ENCODE measurements around the gene TTC16. TPM values are rescaled to one million over a fixed set of nuclear protein-coding genes. Genes with fewer than 3 reads are reported as not detected.
A peak's percentile ranks its signal among the peaks of the same experiment; 100 is the strongest.

TTC16 gene
- total RNA-seq, 1 experiment from 2014 or later, result not detected

GRCh38 chr9:127735530-127736185 is 19.8 kb downstream of the TTC16 start:
- ATAC-seq (no peak), DNase-seq (ENCODE audit: low spot score) (no peak)
- Mint-ChIP-seq H3K9me3 (no peaks in the 10 kb centered on the region), H3K27ac (no peak overlapping the region), H3K27me3 (ENCODE audit: low read depth) (peaks cover 7% of the 10 kb centered on the region), H3K4me1 (peaks cover 11% of the 10 kb centered on the region), H3K4me3 (peak overlapping the region; percentile 72), H3K36me3 (no peaks in the 10 kb centered on the region)
- ChIA-PET CTCF (interaction anchor here (0.9 to 4.5 kb wide), 50 partner anchors 11 to 339 kb away, joined by 3 to 80 read pairs (median 9); partner anchors contain the start of genes CDK9, CFAP157, ENG and PTRH1), POLR2A (interaction anchor here (1.5 kb wide), 2 partner anchors 35 to 210 kb away, joined by 4 to 9 read pairs; no protein-coding TSS in a partner anchor)
- TF ChIP-seq ZBTB21 (CRISPR knock-in tag; IDR thresholded peaks at IDR 0.05; ENCODE audit: borderline replicate concordance), result no peak
- TF ChIP-seq, protein P1, sequence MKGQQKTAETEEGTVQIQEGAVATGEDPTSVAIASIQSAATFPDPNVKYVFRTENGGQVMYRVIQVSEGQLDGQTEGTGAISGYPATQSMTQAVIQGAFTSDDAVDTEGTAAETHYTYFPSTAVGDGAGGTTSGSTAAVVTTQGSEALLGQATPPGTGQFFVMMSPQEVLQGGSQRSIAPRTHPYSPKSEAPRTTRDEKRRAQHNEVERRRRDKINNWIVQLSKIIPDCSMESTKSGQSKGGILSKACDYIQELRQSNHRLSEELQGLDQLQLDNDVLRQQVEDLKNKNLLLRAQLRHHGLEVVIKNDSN (CRISPR knock-in tag; IDR thresholded peaks at IDR 0.05), result no peak
- TF ChIP-seq ETV6 (CRISPR knock-in tag; IDR thresholded peaks at IDR 0.05), result no peak

- Mint-ChIP-seq H3K9me3 (no peaks in the 10 kb centered on the region), H3K4me3 (no peak overlapping the region), H3K27me3 (ENCODE audit: low read depth) (peaks cover 17% of the 10 kb centered on the region), H3K4me1 (peaks cover 12% of the 10 kb centered on the region), H3K27ac (no peak overlapping the region), H3K36me3 (no peaks in the 10 kb centered on the region)
- CTCF ChIA-PET, result interaction anchor here (0.6 kb wide), 1 partner anchor 17 kb away, joined by 4 read pairs; no protein-coding TSS in a partner anchor
- no peak for DNase-seq (ENCODE audit: low spot score)
- POLR2A ChIA-PET, result no interaction called here
- no peak for ATAC-seq
- TF ChIP-seq SOX15 (CRISPR knock-in tag; IDR thresholded peaks at IDR 0.05), result no peak
- TF ChIP-seq ZNF425 (CRISPR knock-in tag; conservative IDR thresholded peaks at IDR 0.05), result no peak
- no peak for TF ChIP-seq ATF2 (CRISPR knock-in tag; IDR thresholded peaks at IDR 0.05; ENCODE audit: borderline replicate concordance, low read depth)
- TF ChIP-seq FOXP4 (CRISPR knock-in tag; IDR thresholded peaks at IDR 0.05), result no peak
- TF ChIP-seq, protein P2, sequence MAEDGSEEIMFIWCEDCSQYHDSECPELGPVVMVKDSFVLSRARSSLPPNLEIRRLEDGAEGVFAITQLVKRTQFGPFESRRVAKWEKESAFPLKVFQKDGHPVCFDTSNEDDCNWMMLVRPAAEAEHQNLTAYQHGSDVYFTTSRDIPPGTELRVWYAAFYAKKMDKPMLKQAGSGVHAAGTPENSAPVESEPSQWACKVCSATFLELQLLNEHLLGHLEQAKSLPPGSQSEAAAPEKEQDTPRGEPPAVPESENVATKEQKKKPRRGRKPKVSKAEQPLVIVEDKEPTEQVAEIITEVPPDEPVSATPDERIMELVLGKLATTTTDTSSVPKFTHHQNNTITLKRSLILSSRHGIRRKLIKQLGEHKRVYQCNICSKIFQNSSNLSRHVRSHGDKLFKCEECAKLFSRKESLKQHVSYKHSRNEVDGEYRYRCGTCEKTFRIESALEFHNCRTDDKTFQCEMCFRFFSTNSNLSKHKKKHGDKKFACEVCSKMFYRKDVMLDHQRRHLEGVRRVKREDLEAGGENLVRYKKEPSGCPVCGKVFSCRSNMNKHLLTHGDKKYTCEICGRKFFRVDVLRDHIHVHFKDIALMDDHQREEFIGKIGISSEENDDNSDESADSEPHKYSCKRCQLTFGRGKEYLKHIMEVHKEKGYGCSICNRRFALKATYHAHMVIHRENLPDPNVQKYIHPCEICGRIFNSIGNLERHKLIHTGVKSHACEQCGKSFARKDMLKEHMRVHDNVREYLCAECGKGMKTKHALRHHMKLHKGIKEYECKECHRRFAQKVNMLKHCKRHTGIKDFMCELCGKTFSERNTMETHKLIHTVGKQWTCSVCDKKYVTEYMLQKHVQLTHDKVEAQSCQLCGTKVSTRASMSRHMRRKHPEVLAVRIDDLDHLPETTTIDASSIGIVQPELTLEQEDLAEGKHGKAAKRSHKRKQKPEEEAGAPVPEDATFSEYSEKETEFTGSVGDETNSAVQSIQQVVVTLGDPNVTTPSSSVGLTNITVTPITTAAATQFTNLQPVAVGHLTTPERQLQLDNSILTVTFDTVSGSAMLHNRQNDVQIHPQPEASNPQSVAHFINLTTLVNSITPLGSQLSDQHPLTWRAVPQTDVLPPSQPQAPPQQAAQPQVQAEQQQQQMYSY (CRISPR knock-in tag; IDR thresholded peaks at IDR 0.05), result no peak
- no peak for TF ChIP-seq ZNF423 (CRISPR knock-in tag; IDR thresholded peaks at IDR 0.05)
- TF ChIP-seq CREM (CRISPR knock-in tag; IDR thresholded peaks at IDR 0.05), result no peak
- no peak for TF ChIP-seq IRF2 (CRISPR knock-in tag; IDR thresholded peaks at IDR 0.05; ENCODE audit: borderline replicate concordance, low read depth)
- TF ChIP-seq ZNF121 (CRISPR knock-in tag; IDR thresholded peaks at IDR 0.05), result no peak
- no peak for TF ChIP-seq MYBL2 (CRISPR knock-in tag; IDR thresholded peaks at IDR 0.05)
- TF ChIP-seq, protein P3, sequence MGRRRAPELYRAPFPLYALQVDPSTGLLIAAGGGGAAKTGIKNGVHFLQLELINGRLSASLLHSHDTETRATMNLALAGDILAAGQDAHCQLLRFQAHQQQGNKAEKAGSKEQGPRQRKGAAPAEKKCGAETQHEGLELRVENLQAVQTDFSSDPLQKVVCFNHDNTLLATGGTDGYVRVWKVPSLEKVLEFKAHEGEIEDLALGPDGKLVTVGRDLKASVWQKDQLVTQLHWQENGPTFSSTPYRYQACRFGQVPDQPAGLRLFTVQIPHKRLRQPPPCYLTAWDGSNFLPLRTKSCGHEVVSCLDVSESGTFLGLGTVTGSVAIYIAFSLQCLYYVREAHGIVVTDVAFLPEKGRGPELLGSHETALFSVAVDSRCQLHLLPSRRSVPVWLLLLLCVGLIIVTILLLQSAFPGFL (CRISPR knock-in tag; IDR thresholded peaks at IDR 0.05; ENCODE audit: borderline replicate concordance), result no peak
These were observed 22.8 kb downstream of the TTC16 start for GRCh38 chr9:127738666-127739065.
